HUES6 (cell line): ENCODE data around the gene SUMF1.
"Not testable (repeated sequence)": the region's sequence is repeated elsewhere in the genome, so short reads cannot be mapped to it uniquely, and the experiment has no call there.

Source experiments
- H3K27ac ChIP-seq: 2 replicates; pipeline ENCODE4 v1.7.0; 2013; ENCODE audit warnings: low read depth, mild to moderate bottlenecking, low read length, inconsistent platforms
- H3K27me3 ChIP-seq: 2 replicates; pipeline ENCODE4 v1.6.1; 2013; ENCODE audit warnings: low read length; ENCODE audit not compliant: control insufficient read depth, insufficient read depth
- H3K36me3 ChIP-seq: 2 replicates; pipeline ENCODE4 v1.6.1; 2013; ENCODE audit warnings: low read length; ENCODE audit not compliant: control insufficient read depth, insufficient read depth
- H3K4me1 ChIP-seq: 2 replicates; pipeline ENCODE4 v1.6.1; 2013; ENCODE audit warnings: low read length; ENCODE audit not compliant: control insufficient read depth, insufficient read depth
- H3K4me3 ChIP-seq: 2 replicates; pipeline ENCODE4 v1.5.1; 2013; ENCODE audit warnings: low read depth, low read length
- H3K9ac ChIP-seq: one replicate; pipeline ENCODE4 v1.6.1; 2013; ENCODE audit warnings: mild to moderate bottlenecking, low read length
- H3K9me3 ChIP-seq: 2 replicates; pipeline ENCODE4 v1.6.1; 2013; ENCODE audit warnings: low read depth, low read length; ENCODE audit not compliant: control insufficient read depth, insufficient read depth

The SUMF1 gene

DNA sequence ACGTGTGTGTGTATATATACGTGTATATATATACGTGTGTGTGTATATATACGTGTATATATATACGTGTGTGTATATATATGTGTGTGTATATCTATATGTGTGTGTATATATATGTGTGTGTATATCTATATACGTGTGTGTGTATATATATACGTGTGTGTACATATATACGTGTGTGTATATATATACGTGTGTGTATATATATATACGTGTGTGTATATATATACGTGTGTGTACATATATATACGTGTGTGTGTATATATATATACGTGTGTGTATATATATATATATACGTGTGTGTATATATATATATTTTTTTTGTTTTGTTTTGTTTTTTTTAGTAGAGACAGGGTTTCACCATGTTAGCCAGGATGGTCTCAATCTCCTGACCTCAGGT lies 10.3 kb downstream of the SUMF1 start:
- H3K27me3 ChIP-seq, H3K9me3 ChIP-seq, H3K36me3 ChIP-seq, H3K27ac ChIP-seq, H3K4me3 ChIP-seq, H3K9ac ChIP-seq, H3K4me1 ChIP-seq: not testable (repeated sequence)

DNA sequence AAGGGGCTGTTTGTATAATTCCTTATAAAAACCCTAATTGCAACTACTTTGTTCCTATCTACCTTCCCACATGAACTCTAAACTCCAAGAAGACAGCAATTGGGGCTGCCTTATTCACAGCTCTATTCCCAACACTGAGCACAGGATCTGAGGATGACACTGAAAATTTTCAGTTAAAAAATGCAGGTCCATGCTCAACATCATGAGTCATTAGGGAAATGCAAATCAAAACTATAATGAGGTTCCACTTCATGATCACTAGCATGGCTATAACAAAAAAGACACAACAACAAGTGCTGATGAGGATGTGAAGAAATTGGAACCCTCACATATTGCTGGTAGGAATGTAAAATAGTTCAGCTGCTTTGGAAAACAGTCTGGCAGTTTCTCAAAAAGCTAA lies 12.9 kb downstream of the SUMF1 start:
- Histone ChIP-seq H3K4me1 (no peaks in the 10 kb centered on the region), H3K27ac (no peak overlapping the region), H3K4me3 (no peak overlapping the region), H3K9me3 (no peaks in the 10 kb centered on the region), H3K27me3 (no peaks in the 10 kb centered on the region), H3K9ac (no peak overlapping the region), H3K36me3 (peaks cover 2% of the 10 kb centered on the region; the same call in 1 of the 2 replicates)

DNA sequence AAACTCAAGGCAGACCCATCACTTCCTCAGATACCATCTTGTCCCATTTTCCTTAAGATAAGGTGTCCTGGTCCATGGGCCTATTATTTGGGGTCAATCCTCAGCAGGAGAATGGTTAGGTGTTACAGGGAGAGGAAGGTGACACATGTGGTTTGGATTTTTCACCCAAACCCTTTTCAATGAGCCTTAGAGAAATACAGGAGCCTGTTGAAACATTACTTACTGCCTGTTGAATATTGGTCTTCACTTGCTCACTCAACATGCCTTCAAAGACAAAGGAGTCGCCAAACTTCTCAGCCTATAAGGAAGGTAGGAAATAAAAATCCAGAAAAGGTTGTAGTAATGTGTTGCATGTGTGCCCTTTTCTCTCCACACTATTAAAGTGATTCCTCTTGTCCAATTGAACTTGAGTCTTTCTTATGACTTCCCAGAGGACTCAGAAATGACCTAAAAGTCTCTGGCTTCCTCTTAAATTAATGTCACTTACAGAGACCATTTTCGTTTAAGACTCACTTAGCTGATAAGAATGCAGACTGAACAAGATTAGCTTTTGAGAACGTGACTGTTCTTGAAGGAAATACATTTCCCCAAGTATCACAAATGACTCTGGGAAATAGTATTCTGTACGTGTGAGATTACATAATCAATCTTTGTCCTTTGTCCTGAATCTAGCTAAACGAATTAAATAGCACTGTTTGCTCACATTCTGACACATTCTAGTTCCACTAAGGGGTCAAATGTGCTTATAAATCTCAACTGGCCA lies 17.8 kb downstream of the SUMF1 start:
- H3K36me3 ChIP-seq: peaks cover 6% of the 10 kb centered on the region
- H3K4me1 ChIP-seq: peaks cover 12% of the 10 kb centered on the region
- no peak overlapping the region for H3K27ac ChIP-seq
- no peak overlapping the region for H3K9ac ChIP-seq
- no peaks in the 10 kb centered on the region for H3K9me3 ChIP-seq
- H3K4me3 ChIP-seq: no peak overlapping the region
- no peaks in the 10 kb centered on the region for H3K27me3 ChIP-seq

DNA sequence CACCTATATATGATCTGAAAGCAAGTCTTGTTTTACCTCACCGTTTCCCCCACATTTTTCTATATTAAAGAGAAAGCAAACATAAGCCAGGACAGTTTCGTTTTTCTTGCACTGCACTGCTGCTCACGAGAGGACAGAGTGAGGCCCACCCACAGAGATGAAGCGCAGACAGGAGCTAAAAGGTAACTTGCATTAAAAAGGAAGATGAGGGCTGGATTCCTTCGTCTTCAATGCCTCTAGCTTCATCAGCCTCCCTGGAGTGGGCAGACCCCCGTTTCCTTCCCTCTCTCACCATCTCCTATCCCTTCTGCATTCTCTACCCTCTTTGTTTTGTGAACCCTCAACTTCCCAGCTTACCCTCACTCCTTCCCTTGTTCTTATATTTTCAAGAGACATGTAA lies 18.9 kb downstream of the SUMF1 start:
- peaks cover 6% of the 10 kb centered on the region for H3K36me3 ChIP-seq
- H3K4me3 ChIP-seq: no peak overlapping the region
- no peak overlapping the region for H3K9ac ChIP-seq
- no peaks in the 10 kb centered on the region for H3K9me3 ChIP-seq
- no peaks in the 10 kb centered on the region for H3K27me3 ChIP-seq
- peaks cover 12% of the 10 kb centered on the region for H3K4me1 ChIP-seq
- H3K27ac ChIP-seq: no peak overlapping the region

DNA sequence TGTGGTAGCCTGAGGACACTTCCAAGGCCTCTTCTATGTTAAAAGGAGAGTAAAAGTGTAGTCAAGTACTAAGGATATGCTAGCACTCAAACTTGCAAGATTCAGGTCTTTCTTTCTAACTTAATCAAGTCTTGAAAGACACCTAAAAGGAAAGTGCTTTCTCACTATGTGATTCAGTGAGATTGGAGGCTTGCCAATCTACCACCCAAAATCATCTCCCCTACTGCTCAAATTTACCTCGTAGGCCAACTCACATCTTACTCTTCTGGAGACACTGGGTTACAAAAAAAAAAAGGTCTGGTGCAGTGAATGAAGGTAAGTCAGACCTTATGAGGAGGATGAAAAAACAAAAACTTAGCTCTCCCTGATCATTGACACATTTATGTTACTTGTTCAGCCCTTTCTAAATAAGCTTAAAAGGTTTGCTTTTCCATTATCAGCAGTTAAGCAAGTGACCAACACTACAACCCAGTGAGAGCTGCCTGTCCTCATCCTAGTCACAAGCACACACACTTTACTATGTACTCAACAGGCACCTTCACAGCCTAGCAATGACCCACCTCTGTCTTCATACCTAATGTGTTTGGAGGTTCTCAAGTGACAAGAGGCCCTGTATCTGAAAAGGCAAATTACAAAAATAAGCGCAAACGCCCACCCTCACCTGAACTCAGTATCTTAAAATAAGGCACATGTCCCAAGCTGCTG lies 19.6 kb downstream of the SUMF1 start:
- H3K4me3 ChIP-seq: no peak overlapping the region
- no peaks in the 10 kb centered on the region for H3K9me3 ChIP-seq
- H3K9ac ChIP-seq: no peak overlapping the region
- no peak overlapping the region for H3K27ac ChIP-seq
- peaks cover 12% of the 10 kb centered on the region for H3K4me1 ChIP-seq
- H3K36me3 ChIP-seq: peaks cover 6% of the 10 kb centered on the region
- H3K27me3 ChIP-seq: no peaks in the 10 kb centered on the region

DNA sequence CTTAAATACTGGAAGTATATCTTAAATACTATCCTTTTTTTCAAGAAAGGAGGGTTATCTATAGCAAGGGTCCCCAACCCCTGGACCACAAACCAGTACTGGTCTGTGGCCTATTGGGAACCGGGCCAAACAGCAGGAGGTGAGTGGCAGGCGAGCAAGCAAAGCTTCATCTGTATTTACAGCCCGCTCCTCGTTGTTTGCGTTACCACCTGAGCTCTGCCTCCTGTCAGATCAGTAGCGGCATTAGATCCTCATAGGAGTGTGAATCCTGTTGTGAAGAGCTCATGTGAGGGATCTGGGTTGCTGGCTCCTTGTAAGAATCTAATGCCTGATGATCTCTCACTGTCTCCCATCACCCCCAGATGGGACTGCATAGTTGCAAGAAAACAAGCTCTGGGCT lies 26.1 kb downstream of the SUMF1 start:
- H3K9ac ChIP-seq: no peak overlapping the region
- H3K36me3 ChIP-seq: no peaks in the 10 kb centered on the region
- H3K9me3 ChIP-seq: no peaks in the 10 kb centered on the region
- no peak overlapping the region for H3K27ac ChIP-seq
- no peaks in the 10 kb centered on the region for H3K4me1 ChIP-seq
- no peak overlapping the region for H3K4me3 ChIP-seq
- no peaks in the 10 kb centered on the region for H3K27me3 ChIP-seq

DNA sequence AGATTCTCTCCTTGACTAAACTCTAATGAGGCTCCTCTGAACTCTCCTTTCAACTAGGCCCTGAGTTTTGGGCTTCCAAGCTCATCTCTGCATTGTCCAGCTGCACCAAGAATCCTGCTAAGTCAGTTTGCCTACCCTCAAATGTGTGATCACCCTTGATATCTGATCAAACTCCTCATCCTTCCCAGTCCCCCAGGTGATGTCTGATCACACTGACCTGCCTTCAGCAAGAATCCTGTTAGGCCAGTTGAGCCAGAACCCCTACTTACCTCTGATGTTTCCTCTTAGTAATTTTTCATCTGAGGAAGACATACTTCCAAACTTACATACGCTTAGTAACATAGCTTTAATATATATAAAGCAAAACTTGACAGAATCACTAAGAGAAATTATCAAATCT lies 28.8 kb downstream of the SUMF1 start:
- Histone ChIP-seq H3K9me3 (no peaks in the 10 kb centered on the region), H3K27me3 (no peaks in the 10 kb centered on the region), H3K4me3 (no peak overlapping the region), H3K9ac (no peak overlapping the region), H3K27ac (no peak overlapping the region), H3K4me1 (peaks cover under 1% of the 10 kb centered on the region; the same call in 1 of the 2 replicates), H3K36me3 (peaks cover 4% of the 10 kb centered on the region; the same call in 1 of the 2 replicates)

DNA sequence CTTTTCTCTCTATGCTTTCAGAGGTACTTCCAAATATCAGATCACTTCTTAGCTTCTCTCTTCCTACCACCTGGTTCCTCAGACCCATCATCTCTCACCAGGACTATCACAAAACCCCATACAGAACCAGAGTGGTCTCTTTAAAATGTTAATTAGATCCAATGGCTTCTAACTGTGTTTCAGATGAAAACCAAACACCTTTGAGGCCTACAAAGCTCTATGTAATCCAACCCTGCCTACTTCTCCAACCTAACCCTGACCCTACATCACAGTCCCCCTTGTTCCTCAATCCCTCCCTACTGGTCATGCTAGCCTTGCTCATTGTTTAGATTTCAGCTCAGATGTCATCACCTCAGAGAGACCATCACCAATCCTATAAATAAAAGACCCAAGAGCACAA lies 34.8 kb downstream of the SUMF1 start:
- H3K4me1 ChIP-seq: peaks cover 12% of the 10 kb centered on the region; the same call in 1 of the 2 replicates
- peaks cover 10% of the 10 kb centered on the region for H3K9me3 ChIP-seq
- no peak overlapping the region for H3K9ac ChIP-seq

DNA sequence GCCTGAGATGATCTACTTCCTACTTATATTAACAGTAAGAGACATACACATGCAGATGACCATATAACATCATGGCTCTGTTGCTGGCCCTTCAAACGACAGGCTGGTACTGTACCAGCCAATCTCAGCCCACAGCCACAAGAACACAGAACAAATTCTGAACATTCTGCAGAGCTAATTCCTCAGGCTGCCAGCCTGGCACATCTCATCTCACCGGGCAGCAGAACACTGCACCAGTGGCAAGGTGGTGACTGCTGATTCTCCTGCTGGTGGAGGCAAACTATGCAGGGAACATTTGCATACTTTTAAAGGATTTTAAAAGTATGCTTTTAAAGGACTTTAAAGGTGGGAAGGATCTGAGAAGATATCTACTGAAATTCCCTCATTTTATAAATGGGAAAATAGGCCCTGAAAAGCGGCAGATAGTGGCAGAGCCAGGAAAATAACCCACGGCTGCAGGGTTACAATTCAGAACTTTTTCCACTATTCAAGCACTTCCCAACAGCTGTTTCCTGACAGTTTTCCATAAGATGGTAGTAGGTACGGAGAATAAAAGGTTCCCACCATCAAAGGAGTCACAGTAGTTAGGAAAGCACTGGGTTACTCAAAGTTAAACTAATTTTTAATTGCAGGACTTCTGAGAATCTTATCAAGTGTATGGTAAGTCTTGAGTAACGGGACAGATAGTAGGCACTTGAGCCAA lies 37.3 kb downstream of the SUMF1 start:
- H3K36me3 ChIP-seq: peaks cover 4% of the 10 kb centered on the region; the same call in 1 of the 2 replicates
- H3K9ac ChIP-seq: no peak overlapping the region
- H3K27ac ChIP-seq: no peak overlapping the region
- H3K4me1 ChIP-seq: peaks cover 15% of the 10 kb centered on the region
- H3K27me3 ChIP-seq: no peaks in the 10 kb centered on the region
- peaks cover 10% of the 10 kb centered on the region for H3K9me3 ChIP-seq
- H3K4me3 ChIP-seq: no peak overlapping the region

More for the DNA sequence above, 34.8 kb downstream of the SUMF1 start:
- H3K27me3 ChIP-seq: no peaks in the 10 kb centered on the region
- no peak overlapping the region for H3K27ac ChIP-seq
- no peak overlapping the region for H3K4me3 ChIP-seq
- peaks cover 4% of the 10 kb centered on the region; the same call in 1 of the 2 replicates for H3K36me3 ChIP-seq

DNA sequence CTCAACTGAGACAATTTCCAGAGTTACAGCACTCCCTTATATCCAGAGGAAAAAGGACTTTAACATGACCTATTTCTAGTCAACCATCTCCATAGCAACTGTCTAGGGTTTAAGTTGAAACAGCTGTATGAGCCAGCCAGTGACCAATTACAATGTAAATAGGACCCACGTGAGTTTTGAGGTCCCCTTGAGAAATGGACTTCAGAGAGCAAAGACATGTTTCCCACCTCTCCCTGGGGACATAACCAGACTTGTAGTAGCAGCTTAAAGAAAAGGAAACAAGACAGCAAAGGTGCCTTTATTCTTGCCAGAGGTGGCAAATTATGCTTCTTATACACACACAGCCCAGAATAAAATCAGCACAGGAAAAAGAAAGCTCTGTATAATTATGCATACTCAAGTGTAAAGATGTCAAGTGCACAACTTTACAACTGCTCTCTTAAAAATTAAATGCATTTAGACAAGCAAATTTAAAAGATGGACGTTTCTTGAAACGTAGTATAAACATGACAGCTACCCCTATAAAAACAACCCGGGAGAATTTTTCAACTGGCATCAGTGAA lies 40.2 kb downstream of the SUMF1 start:
- Histone ChIP-seq H3K4me3 (no peak overlapping the region), H3K4me1 (peaks cover 3% of the 10 kb centered on the region; the same call in 1 of the 2 replicates), H3K27ac (no peak overlapping the region), H3K36me3 (no peaks in the 10 kb centered on the region), H3K9me3 (peaks cover 10% of the 10 kb centered on the region), H3K9ac (no peak overlapping the region), H3K27me3 (no peaks in the 10 kb centered on the region)
